GM19328 (cell line): ENCODE results near the gene IFI35.
"Not testable (repeated sequence)": the region's sequence is repeated elsewhere in the genome, so short reads cannot be mapped to it uniquely, and the experiment has no call there.

Experiments used
- ATAC-seq: cut with Tn5 transposase; IDR thresholded peaks from one replicate; pipeline ENCODE4 v1.9.1; 2021; ENCODE audit warnings: mild to moderate bottlenecking, moderate library complexity; ENCODE audit not compliant: unreplicated experiment

Gene IFI35

GRCh38 chr17:42997390-42997983 lies 9.1 kb upstream of the IFI35 start:
- no peak for ATAC-seq

GRCh38 chr17:42997984-42998938 lies 8.3 kb upstream of the IFI35 start, which contains the start of gene RPL27:
Gene RPL27 (plus strand): TSS chr17:42998419. CDS start chr17:42998751, 332 bp downstream.
- peak; percentile 87 for ATAC-seq

GRCh38 chr17:42999003-42999525 lies 7.5 kb upstream of the IFI35 start:
- no peak for ATAC-seq

DNA sequence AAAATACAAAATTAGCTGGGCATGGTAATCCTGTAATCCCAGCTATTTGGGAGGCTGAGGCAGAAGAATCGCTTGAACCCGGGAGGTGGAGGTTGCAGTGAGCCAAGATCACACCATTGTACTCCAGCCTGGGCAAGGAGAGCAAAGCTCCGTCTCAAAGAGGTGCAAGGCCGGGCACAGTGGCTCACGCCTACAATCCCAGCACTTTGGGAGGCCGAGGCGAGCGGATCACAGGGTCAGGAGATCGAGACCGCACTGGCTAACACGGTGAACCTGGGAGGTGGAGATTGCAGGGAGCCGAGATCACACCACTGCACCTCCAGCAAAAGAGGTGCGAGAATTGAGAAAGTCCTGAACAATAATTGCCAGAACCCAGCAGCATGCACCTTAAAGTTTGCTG lies 5.7 kb upstream of the IFI35 start:
- not testable (repeated sequence) for ATAC-seq

GRCh38 chr17:43003542-43004172 lies 2.9 kb upstream of the IFI35 start:
- no peak for ATAC-seq

DNA sequence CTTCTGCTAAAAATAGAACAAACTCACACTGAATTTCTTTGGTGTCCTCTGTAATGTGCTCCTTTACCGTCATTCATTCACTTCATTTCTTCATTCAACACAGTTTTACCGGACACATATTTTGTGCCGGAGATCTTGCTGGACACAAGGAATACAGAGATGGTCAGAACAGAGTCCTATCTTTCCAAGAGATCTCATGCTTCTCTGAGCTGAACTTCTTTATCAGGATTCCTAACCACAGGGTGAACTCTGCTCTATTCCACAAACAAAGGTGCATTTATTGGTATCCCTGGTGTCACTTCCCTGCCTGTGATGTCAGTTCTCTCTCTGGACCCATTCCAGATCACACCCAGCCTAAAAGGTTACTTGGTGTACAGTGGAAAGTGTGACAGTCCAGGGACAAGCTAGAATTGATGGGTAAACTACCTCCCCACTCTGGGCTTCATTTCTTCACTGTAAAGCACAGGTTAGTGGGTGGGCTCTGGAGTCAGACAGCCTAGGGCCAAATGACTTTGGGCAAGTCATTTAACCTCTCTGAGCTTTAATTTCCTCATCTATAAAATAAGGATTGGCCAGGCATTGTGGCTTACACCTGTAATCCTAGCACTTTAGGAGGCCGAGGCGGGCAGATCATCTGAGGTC lies 4.2 kb downstream of the IFI35 start:
- no peak for ATAC-seq

DNA sequence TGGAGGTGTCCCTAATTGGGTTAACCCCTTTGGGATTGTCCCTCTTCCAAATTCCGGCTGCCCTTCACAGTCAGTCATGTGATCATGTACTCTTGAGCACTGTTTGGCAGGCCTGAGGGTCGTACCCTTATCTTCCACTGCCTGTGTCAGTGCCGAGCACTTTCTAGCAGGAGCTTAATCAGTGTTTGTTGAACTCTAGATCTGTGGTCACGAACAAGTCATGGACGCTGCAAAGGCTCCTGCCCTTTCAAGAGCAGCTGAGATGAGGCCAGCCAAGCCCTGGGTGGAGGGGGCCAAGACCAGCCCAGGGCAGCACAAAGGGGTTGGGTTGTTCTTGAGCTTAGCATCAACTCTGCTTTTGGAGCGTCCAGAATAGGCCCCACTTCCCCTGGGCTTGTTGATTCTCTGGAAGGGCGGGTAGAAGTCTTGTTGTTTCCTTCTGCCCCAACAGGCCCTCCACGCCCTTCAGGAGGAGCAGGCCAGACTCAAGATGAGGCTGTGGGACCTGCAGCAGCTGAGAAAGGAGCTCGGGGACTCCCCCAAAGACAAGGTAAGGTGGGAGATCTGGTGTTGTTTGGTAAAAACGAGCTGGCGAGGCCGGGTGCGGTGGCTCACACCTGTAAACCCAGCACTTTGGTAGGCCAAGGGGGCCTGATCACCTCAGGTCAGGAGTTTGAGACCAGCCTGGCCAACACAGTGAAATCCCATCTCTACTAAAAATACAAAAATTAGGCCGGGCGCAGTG lies 5.3 kb downstream of the IFI35 start:
- no peak for ATAC-seq

DNA sequence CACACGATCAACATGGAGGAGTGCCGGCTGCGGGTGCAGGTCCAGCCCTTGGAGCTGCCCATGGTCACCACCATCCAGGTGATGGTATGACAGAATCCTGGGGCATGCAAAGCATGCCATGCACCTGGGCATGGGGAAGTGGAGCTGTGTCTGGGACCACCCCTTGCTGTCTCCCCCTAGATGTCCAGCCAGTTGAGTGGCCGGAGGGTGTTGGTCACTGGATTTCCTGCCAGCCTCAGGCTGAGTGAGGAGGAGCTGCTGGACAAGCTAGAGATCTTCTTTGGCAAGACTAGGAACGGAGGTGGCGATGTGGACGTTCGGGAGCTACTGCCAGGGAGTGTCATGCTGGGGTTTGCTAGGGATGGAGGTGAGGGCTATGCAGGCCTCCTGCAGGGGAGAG lies 6.7 kb downstream of the IFI35 start:
- ATAC-seq, result no peak

- ATAC-seq, result no peak
Measured at GRCh38 chr17:43014020-43014648, 7.5 kb downstream of the IFI35 start.

GRCh38 chr17:43014649-43015542 lies 8.3 kb downstream of the IFI35 start:
- no peak for ATAC-seq

DNA sequence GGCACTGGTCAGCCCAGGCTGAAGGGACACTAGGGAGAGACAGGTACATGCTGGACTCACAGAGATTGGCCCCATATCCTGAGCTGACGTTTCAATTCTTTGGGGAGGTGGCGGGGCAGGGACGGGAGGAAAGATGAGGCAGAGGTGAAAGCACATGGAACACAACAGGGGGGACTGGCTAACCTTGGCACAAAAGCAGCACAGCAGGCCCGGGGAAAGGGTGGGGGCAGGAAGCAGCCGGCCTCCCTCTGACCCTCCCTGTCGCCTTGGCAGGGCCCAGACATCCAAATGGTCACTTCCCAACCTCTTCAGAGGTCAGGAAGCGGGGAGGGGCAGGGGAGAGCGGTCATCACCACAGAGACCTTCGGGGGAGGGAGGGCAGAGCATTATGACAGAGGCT lies 9.0 kb downstream of the IFI35 start:
- ATAC-seq, result no peak

GRCh38 chr17:43016216-43016615 lies 9.6 kb downstream of the IFI35 start:
- ATAC-seq, result no peak

DNA sequence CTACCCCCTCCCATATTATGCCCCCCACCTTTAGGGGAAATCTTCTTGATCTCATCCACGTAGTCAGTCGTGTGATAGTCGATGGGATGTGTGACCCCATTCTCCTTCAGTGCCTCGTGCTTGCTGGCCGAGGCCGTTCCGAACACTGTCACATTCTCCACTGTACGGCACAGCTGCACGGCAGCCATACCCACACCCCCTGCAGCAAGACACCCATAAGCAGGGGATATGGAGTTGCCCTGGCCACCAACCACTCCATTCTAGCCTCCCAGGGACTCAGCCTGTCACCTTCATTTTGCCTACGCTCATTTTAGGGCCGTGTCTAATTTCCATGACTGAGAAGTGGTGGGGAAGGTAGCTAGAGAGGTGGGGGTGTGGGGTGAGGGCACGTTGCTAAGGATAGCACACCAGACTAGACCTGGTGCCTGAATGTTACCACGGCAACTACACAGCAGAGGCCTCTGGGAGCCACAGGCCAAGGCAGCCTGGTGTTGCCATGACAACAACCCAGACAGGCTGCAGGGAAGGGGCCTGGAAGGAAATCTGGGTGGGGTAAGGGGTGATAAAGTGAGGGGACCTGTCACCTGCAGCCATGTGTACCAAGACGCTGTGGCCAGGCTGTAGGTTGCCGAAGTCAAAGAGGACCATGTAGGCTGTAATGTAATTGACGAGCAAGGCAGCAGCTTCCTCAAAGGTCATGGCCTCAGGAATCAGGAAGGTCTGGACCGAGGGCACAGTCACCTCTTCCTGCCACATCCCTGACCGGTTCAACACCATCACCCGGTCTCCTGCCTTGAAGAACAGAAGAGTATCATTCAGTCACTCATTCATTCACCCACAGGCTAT lies 11.6 kb downstream of the IFI35 start:
- no peak for ATAC-seq

GRCh38 chr17:43018932-43019331 lies 12.3 kb downstream of the IFI35 start:
- ATAC-seq, result no peak

DNA sequence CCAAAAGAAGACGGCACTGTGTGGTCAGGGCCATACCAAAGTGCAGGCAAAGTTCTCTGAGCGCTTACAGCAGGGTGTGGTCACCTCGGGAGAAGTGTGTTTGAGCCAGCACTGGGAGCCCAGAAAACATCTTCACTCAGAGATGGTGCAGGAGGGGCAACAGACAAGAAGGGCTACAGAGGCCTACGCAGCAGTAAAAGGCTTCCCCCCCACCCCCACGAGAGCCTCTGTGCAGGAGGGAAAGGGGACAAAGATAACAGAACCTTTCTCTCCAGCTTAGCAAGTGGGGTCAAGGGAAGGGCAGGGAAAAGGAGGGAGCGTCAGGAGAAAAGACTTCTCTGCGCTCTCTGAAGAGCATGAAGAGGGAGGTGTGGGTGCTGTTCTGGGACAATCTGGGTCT lies 12.8 kb downstream of the IFI35 start:
- ATAC-seq, result no peak

DNA sequence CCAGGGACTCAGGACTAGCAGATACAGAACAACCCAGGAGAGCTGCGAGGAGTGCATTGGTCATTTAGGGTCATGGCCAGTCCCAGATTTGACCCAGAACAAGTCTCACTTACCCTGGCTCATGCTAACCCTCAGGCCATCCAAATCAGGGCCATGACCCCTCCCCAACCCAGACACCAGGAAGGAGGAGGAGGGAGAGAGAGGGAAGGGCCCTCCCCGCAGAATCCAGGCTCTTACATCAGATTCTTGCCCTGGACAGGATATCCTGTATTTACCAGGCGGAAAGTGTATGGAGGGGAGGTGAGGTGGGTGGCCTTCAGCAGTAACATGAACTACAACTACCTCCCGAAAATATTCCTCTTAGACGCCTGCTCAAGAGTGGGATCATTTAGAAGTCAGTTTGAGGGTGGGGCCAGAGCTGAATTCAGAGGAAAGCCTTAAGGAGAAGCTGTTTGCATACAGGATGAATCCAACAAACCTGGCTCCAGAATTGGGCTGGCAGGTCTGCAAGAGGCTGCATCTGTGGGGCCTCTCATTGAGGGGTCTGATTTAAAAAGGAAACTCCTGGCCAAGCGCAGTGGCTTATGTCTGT lies 13.5 kb downstream of the IFI35 start:
- ATAC-seq, result no peak
